Right lobe of liver (tissue), 4 donors: ENCODE results near the gene MYO9A.

Experiments used
- CTCF ChIP-seq, 4 donors: fragments of 200-600 bp in 3 of 4; fragments of 450-650 bp in 1 of 4; IDR thresholded peaks; one replicate each; pipeline versions ENCODE4 v1.5.1 to v1.8.0; 2016 to 2022; ENCODE audit warnings: antibody characterized with exemption in 4 of 4, mild to moderate bottlenecking in 2 of 4
- POLR2A ChIP-seq: fragments of 450-650 bp; IDR thresholded peaks from one replicate; pipeline ENCODE4 v1.6.1; 2017; ENCODE audit warnings: antibody characterized with exemption, mild to moderate bottlenecking
- donor health status: DM: no; HTN: no; CAD: no.
- donor health status: DM: no; HTN: no; CAD: no.
- donor health status: DM: no; HTN: yes; CAD: no.

- no peak for TF ChIP-seq POLR2A
- TF ChIP-seq CTCF (IDR thresholded peaks at IDR 0.05), result no peak
Observed at GRCh38 chr15:72135719-72136118, 17.8 kb upstream of the MYO9A start.
